ENCODE results near the gene NFATC3.
A peak's percentile ranks its signal among the peaks of the same experiment; 100 is the strongest.

Gene NFATC3

DNA sequence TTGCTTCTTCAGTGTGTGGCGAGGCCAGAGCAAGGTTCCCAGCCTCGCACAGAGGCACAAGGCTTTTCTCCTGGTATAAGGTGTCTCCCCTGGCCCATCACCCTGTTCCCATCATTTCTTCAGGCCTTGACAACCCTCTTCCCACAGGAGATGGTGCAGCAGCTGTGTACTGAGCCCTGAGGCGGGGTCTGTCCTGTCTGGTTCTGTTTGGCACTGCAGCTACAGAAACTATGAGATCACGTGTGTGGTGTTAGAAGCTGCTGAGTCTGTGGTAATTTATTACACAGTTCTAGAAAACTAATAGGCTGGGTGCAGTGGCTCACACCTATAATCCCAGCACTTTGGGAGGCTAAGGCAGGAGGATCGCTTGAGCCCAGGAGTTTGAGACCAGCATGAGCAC lies 167.2 kb downstream of the NFATC3 start:
- no peak for DNase-seq

DNA sequence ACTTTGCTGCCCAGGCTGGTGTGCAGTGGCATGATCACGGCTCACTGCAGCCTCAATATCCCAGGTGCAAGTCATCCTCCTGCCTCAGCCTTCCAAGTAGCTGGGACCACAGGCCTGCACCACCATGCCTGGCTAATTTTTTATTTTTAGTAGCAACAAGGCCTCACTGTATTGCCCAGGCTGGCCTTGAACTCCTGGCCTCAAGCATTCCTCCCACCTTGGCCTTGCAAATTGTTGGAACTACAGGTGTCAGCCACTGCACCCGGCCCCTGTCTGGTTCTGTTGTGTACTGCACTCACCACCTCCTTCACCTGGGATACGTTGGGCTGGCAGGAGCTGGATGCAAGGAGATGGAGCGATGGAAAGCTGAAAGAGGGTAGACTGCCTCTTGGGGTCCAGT lies 168.6 kb downstream of the NFATC3 start:
- DNase-seq, result no peak

DNA sequence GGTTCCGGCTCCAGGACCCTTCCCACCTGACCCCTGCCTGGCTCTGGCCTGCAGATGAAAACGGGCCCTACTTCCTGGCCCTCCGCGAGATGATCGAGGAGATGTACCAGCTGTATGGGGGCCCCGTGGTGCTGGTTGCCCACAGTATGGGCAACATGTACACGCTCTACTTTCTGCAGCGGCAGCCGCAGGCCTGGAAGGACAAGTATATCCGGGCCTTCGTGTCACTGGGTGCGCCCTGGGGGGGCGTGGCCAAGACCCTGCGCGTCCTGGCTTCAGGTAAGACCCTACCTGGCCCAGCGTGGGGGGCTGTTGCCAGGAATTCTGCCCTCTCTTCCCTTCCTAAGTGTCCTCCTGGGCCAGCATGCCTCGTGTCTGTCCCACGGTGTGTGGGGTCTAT lies 170.5 kb downstream of the NFATC3 start:
- no peak for DNase-seq

DNA sequence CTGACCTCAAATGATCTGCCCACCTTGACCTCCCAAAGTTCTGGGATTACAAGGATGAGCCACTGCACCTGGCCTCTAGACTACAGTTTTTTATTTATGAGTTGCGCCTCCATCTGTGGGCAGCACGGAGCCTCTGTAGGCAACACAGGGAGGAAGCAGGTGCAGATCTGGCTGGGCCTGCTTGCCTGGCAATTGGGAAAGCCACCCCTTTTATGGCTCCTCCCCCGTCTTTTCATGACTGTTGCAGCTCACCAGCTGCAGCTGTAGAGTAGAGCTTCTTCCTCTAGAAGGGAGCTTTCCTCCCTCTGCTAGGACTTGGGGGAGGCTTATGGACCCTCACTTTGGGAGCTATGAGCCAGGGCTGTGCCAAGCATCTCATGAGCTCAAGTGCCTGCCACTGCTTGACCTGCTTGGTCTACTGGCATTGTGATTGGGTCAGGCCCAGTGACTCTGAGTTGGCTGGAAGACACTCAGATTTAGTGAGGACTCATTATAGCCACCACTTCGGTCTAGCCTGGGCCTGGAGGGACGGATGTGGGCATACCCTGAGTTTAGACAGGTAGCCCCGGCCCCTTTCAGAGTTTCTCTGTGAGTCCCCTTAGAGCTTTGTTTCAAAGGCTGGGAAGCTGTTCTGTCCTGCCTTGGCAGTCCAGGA lies 172.2 kb downstream of the NFATC3 start:
- DNase-seq, result peak in 1 of 2 donors; percentile 45

DNA sequence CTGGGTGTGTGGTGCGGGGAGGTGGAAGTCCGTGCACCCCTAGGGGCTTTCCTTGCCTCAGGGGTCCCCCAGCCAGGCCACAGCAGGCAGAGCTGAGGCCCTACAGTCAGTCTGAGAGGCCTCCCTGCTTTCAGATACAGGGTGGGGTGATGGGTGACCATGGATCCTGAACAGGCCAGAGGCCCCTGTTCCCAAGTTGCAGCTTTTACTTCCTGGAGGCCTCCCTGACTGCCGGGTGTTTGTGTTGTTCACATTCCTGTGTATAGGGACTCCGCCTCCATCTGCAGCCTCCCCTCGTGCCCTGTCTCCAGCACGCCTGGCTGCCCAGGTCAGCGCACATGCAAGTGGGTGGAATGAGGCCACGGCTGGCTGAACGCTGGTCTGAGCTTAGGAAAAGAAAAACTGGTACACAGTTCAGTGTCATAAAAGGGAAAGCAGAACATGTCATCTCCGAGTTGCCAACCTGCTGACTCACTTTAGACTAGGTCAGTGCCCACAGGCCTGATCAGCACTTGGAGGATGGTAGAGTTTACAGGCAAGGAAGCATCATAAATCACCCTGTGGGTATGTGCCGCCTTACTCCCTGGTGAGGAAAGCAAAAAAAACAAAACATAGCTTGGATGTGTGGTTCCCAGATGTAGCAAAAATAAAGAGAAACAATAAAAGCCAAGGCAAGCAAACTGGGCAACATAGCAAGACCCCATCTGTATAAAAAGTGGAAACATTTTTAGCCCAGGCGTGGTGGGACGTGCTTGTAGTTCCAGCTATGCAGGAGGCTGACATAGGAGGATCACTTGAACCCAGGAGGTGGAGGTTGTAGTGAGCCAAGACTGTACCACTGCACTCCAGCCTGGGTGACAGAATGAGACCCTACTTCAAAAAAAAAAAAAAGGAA lies 173.0 kb downstream of the NFATC3 start:
- no peak for DNase-seq

DNA sequence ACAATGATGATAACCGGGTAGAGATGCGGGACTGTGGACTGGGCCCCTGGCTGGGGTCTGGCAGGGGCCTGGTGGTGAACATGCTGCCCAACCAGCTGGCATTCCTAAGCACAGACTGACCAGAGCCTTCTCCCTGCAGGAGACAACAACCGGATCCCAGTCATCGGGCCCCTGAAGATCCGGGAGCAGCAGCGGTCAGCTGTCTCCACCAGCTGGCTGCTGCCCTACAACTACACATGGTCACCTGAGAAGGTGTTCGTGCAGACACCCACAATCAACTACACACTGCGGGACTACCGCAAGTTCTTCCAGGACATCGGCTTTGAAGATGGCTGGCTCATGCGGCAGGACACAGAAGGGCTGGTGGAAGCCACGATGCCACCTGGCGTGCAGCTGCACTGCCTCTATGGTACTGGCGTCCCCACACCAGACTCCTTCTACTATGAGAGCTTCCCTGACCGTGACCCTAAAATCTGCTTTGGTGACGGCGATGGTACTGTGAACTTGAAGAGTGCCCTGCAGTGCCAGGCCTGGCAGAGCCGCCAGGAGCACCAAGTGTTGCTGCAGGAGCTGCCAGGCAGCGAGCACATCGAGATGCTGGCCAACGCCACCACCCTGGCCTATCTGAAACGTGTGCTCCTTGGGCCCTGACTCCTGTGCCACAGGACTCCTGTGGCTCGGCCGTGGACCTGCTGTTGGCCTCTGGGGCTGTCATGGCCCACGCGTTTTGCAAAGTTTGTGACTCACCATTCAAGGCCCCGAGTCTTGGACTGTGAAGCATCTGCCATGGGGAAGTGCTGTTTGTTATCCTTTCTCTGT lies 174.0 kb downstream of the NFATC3 start:
- DNase-seq, result no peak

DNA sequence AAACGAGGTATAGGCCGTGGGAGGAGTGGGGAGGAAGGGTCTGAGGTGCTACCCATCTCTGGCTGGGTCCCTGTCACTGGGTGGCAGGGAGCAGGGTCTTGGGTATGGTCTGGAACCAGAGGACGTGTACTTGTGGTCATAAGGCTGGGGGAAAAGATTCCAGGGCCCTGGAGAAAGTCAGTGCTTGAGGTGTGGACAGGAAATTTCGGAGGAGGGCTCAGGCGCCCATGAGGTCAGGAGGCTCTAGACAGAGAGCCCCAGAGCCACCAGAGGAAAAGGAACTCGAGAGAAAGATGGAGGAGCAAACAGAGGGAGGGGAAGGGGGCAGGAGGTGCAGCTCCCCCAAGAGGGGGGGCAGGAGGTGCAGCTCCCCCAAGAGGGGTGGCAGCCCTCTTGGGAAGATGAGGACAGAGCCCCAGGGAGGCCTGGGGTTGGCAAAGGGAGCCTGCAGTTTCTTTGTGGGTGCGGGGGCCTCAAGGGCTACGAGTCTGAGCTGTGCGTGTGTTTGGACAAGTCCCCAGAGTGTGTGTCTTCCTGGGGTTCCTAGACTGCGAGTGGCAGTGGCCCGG lies 178.5 kb downstream of the NFATC3 start:
- no peak for DNase-seq

DNA sequence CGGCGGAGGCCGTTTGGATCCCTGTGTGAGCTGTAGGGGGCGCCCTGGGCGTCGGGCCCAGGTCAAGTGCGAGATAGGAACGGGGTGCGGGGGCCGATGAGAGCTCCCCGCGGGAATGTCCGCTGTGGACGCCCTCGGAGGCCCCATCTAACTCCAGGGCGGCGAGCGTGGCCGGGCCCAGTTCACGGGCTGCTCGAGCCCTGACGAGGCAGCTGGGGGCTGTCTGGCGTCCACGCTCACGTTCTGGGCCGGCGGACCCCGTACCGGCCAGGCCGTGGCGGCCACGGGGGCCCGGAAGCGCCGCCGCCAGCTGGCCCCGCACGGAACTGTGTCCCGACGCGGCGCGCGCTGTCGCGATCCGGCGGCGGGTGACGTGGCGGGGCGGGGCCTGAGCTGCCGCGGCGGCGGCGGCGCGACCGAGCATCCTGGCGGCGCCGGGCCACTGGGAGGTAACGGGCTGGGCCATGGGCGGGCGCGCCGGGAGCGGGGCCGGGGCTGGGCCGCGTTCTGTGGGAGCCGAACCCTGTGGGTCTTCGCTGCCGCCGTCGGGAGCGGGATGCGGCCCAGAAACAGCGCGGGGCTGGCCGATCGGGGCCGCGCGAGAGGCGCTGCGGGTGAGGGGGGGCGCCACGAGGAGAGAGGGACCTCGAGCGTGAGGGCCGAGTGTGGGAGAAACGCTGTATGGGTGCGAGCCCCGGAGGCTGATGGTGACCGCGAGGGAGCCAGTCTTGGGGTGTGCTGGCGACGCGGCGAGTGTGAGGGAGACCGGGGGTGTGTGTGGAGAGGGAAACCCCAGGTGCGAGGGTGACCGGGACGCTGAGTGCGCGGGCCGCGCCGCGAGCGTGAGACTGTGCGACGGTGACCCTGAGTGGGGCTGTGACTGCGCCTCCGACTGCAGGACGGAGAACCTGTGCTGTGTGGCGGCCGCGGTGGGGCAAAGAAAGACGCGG lies 179.2 kb downstream of the NFATC3 start, which contains the start of gene SLC7A6:
Gene SLC7A6 (plus strand): TSS at position 399 of the 950 bp plus-strand sequence. CDS start 10,201 bp downstream, outside the sequence.
- peak; percentile 79 to 85 for DNase-seq

DNA sequence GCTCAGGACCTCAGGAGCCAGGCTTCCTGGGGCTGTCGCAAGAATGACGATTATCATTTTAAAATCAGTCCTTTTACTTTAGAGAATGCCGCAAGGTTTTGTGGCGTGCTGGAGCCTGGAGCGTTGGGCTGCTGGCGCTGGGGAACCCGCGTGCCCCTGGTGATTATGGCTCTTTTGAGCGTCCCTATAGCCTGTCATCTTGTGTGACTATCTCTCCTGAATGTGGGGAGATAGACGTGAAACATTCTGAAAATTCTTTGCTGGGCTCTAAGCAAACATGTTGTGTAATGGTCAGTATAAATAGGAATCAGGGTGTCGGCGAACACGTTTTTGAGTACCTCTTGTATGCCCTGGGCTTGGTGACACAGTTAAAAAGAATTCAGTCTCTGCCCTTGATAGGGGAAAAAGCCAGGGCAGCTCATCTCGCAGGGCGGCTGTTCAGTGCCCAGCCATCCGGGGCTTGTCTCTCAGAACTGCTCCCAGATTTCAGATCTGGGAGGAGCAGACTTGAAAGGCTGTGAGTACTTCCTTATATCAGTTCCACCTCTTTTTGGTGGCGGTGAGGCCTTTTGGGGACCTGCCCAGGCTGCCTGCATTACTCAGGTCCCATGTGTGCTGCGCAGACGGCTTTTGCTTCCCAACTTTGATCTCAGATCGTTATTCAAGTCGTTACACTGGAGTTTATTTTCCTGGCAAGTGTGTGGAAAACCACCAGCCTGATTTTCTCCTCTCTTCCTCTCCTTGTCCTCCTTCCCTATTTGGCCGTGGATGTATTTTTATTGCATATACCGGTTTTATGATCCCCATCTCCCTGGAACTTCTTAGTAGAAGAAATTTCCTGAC lies 180.1 kb downstream of the NFATC3 start:
- DNase-seq, result peak; percentile 30 to 51

DNA sequence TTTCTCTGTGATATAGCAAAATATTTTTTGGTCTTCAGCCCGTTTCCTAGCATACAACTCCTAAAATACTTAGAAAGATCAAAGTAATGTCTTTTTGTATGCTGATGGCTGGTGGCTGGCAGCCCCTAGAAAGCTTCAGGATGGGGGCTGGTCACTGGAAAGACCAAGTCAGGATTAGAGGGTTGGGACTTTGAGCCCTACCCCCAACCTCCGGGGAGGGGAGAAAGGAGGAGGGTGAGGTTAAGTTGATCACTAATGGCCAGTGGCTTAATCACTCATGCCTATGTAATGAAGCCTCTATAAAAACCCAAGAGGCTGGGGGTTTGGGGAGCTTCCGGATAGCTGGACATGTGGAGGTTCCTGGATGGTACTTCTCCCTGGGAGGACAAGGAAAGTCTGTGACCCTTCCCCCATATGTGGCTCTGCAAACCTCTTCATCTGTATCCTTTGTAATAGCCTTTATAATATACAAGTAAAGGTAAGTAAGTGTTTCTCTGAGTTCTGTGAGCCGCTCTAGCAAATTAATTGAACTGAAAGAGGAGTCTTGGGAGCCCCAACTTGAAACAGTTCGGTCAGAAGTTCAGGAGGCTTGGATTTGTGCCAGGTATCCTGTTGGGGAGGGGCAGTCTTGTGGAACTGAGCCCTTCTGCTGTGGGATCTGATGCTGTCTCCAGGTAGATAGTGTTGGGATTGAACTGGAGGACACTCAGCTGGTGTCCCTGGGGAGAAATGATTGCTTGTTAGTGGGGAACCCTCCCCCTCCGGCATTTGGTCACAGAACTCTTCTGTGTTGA lies 182.6 kb downstream of the NFATC3 start:
- DNase-seq, result no peak

DNA sequence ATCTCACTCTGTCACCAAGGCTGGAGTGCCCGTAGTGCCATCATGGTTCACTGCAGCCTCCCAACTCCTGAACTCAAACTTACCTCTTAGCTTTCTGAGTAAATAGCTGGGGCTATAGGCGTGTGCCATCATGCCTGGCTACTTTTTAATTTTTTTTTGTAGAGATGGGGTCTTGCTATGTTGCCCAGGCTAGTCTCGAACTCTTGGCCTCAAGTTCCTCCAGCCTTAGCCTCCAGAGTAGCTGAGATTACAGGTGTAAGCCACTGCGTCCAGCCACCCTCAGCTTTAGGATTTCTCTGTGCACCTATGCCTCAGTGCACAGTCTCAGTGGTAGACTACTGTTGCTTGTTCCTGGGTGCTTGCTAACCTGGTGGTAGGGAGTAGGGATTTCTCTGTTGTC lies 184.6 kb downstream of the NFATC3 start:
- DNase-seq, result no peak

DNA sequence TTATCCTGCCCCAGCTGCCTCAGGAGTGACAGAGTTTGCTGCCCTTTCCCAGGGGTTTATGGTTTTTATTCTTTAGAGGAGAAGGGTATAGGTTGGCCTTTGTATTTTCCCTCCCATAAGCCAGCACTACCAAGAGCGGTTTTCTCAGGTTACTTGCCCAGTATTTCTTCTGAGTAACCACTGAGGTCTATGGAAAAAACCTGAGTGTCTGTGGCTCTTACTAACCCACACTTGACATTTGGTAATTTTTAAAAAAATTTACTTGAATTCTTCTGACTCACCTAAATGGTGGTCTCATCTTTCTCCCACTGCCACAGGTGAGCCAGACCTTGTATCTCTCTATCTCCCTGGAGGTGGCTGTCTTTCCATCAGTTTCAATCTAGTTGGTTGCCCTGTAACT lies 185.2 kb downstream of the NFATC3 start:
- DNase-seq, result no peak

DNA sequence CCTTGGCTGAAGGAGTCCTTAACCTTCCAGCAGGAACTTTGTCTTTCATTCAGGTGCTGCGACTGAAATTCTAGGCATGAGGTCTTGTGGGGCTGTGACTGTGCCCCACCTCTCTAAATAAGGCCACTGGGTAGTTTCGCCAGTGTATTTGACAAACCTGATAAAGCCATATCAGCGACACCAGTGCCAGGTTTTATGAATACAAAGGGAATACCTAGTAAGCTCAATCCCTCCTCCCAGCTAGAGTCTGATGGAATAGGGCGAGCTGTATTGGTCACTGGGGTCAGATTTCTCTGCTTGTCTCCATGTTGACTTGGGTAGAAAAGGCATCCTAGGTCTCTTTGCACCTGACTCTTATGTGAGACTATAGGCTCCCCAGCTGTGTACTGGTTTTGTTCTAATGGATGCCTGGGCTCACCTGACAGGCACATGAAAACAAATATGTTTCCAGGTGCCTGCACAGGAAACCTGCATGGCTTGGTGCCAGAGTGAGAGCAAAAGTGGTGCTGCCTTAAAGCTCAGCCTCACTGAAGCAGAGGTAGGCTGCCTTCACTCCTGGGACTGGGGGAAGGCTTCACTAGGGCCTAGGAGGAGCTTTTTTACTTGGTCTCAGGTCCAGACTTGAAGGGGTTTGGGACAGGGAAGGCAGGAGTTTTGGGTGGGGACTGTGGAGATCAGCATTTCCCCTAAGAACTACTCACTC lies 187.5 kb downstream of the NFATC3 start:
- peak; percentile 33 to 61 for DNase-seq

DNA sequence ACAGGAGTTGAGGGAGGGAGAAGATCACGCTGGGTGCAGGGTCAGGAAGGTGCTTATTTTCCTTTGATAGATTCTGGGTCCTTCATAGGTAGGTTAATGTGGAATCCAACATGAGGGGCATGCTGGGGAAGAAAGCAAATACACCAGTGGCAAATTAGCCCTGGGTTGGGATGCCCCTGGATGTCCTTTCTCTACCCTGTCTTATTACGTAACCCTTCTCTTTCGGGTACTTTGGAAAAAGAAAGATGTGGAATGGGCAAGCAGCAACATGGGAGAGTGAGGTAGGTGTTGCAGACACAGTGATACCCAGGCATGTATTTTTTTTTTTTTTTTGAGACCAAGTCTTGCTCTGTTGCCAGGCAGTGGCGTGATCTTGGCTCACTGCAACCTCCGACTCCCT lies 188.3 kb downstream of the NFATC3 start:
- DNase-seq, result no peak

DNA sequence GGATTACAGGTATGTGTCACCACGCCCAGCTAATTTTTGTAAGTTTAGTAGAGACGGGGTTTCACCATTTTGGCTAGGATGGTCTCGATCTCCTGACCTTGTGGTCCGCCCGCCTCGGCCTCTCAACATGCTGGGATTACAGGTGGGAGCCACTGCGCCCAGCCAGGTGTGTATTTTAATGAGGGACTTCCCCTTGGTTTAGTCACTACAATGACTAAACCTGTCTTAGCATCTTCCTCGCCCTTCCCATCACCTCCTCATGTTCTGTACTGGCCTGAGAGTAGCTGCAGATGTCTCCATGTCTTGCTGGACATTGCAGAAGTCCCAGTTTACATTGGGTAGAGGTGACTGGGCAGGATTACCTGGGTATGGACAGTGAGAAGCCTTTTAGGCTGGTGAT lies 188.7 kb downstream of the NFATC3 start:
- DNase-seq, result no peak

DNA sequence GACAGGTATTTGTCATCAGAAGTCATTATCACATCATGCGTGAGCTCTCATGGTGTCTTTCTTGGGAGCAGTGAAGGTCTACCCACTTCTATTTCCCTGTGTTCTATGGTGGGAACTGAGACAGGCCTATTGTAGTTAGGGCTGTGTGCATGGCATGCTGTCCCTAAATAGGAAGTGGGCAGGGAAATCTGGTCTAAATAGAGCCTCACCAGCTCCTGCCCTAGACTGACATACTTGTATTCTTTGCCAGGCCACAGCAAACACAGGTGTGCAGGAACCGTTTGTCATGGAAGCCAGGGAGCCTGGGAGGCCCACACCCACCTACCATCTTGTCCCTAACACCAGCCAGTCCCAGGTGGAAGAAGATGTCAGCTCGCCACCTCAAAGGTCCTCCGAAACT lies 189.3 kb downstream of the NFATC3 start:
- DNase-seq, result no peak

DNA sequence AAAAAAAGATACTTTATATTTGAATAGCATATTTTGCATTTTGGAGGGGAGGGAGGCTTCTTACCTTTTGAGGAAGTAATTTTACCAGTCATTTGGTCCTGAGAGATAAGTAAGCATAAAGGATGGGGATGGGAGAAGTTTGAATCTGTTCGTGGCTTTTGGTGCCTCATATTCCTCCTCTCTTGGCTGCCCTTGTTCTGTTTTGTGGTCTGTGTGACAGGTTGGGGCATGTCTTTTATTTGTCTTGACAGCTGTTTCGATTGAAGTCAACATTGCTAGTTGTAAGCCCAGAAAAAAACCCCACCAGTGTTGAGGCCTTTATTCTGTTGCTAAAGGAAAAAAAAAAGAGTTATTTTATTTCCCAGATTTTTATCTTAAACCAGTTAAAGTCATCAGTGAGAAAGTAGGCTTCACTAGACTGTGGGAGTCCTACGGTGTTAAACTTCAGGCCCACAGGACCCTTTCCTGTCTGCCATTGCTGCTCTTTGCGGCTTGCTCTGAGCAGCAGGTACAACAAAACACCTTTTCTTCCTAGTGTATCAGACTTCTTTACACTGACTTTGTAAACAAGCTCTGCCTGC lies 190.5 kb downstream of the NFATC3 start:
- DNase-seq, result peak; percentile 36 to 60

DNA sequence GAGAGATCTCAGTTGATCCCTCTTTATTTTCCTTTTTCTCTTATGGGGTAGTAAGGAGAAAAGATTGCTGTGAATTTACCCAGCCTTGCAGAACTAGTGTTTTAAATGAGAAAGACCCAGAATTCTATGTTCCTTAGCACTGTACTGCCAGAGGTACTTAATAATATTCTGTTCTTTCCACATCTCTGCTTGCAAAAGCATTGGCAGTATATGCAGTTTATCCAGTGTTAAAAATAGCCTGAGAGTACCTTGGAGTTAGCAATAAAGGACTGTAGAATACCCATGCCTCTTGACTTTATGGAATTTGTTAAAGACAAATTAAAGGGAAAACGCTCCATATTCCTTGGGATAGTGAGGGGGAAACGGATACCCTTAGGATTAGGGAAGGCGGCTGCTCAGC lies 191.1 kb downstream of the NFATC3 start:
- DNase-seq, result no peak

Data from CD4-positive, alpha-beta T cell treated with Interferon alpha-2 for 1 hour (primary cell).